HCT116 (cell line): ENCODE data around the gene GALNS.

Source experiments
- EGR1 ChIP-seq: IDR thresholded peaks from 2 replicates; pipeline ENCODE4 v1.6.1; 2012; ENCODE audit warnings: low read depth
- TF ChIP-seq, protein P1 (sequence below), 3 experiments: fragments of 200-600 bp in 1 of 3; sonication (generic) in 1 of 3; IDR thresholded peaks in 2 of 3; conservative IDR thresholded peaks in 1 of 3; 2 replicates each; pipeline ENCODE4 v1.5.1; 2012 to 2017; ENCODE audit warnings: low read depth in 2 of 3, low read length in 2 of 3, antibody characterized with exemption in 1 of 3, borderline replicate concordance in 1 of 3, control low read depth in 1 of 3, mild to moderate bottlenecking in 1 of 3, mixed read lengths in 1 of 3, mixed run types in 1 of 3, moderate library complexity in 1 of 3; ENCODE audit not compliant: insufficient read depth in 1 of 3

GRCh38 chr16:88884569-88885271 lies 28.0 kb upstream of the GALNS start:
- TF ChIP-seq, protein P1, sequence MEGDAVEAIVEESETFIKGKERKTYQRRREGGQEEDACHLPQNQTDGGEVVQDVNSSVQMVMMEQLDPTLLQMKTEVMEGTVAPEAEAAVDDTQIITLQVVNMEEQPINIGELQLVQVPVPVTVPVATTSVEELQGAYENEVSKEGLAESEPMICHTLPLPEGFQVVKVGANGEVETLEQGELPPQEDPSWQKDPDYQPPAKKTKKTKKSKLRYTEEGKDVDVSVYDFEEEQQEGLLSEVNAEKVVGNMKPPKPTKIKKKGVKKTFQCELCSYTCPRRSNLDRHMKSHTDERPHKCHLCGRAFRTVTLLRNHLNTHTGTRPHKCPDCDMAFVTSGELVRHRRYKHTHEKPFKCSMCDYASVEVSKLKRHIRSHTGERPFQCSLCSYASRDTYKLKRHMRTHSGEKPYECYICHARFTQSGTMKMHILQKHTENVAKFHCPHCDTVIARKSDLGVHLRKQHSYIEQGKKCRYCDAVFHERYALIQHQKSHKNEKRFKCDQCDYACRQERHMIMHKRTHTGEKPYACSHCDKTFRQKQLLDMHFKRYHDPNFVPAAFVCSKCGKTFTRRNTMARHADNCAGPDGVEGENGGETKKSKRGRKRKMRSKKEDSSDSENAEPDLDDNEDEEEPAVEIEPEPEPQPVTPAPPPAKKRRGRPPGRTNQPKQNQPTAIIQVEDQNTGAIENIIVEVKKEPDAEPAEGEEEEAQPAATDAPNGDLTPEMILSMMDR (IDR thresholded peaks at IDR 0.05 in 2 of 3, conservative IDR thresholded peaks at IDR 0.05 in 1 of 3; ENCODE audit: borderline replicate concordance in 1 of 3, insufficient read depth in 1 of 3, low read depth in 2 of 3, low read length in 2 of 3), result no peak
- TF ChIP-seq EGR1, result no peak
